ENCODE results near the gene DLG2. TPM values are rescaled to one million over a fixed set of nuclear protein-coding genes. Genes with fewer than 3 reads are reported as not detected.

DLG2 gene
- total and polyA plus RNA-seq, 7 donors: 0.23 to 5.3 (median 3.4) TPM

DNA sequence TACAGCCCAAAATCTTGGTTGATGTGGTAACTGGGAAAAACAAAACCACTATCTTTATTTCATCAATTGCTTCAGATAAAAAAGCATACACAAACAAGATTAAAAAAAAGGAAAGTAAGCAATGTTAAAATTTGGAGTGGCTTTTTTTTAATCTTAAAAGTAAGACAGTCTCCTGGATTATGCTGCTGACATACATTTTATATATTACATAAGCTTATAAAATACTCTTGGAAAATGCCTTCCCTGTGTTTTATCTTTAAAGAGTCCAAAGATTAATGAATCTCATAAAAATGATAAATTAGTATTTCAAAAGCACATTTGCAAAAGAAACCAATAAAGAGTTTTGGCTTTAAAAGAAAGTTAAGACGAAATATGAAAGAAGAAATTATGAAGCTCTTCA is 132.7 kb downstream of the DLG2 start:
- Histone ChIP-seq H3K27me3 (ENCODE audit: insufficient read depth in 3 of 3, low read length in 2 of 3) (no peaks in the 10 kb centered on the region), H3K4me1 (no peaks in the 10 kb centered on the region), H3K27ac (no peak overlapping the region), H3K9me3 (no peaks in the 10 kb centered on the region), H3K4me3 (no peak overlapping the region), H3K36me3 (ENCODE audit: insufficient read depth in 1 of 2, low read depth in 1 of 2) (no peaks in the 10 kb centered on the region)
- 0 to 50% (median 0%) methylated on average over 1 of the region's 1 CpG for WGBS, 3 donors
- TF ChIP-seq, protein P1, sequence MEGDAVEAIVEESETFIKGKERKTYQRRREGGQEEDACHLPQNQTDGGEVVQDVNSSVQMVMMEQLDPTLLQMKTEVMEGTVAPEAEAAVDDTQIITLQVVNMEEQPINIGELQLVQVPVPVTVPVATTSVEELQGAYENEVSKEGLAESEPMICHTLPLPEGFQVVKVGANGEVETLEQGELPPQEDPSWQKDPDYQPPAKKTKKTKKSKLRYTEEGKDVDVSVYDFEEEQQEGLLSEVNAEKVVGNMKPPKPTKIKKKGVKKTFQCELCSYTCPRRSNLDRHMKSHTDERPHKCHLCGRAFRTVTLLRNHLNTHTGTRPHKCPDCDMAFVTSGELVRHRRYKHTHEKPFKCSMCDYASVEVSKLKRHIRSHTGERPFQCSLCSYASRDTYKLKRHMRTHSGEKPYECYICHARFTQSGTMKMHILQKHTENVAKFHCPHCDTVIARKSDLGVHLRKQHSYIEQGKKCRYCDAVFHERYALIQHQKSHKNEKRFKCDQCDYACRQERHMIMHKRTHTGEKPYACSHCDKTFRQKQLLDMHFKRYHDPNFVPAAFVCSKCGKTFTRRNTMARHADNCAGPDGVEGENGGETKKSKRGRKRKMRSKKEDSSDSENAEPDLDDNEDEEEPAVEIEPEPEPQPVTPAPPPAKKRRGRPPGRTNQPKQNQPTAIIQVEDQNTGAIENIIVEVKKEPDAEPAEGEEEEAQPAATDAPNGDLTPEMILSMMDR (IDR thresholded peaks at IDR 0.05): no peak
- no peak for DNase-seq
- intact Hi-C loops (cut with DNase I): no loop called here
- ATAC-seq: no peak

DNA sequence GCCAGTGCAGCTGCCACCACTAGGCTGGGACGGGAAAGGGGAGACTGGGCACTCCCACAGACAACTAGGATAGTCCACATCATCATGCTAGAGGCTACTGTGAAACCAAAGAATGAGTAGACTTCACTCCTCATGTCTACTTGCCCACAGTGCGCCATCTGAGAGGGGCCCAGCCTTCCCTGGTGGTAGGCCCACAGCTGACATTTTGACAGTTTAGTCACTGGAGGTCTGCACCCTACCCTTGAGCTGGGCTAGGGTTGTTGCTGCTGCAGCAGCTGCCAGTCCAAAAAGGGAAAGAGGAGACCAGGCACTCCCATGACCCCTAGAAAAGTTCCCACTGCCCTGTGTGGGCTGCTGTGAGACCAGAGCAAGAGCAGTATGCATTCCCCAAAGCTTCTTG is 141.2 kb downstream of the DLG2 start:
- Histone ChIP-seq H3K27me3 (ENCODE audit: insufficient read depth in 3 of 3, low read length in 2 of 3) (no peaks in the 10 kb centered on the region), H3K36me3 (ENCODE audit: insufficient read depth in 1 of 2, low read depth in 1 of 2) (no peaks in the 10 kb centered on the region), H3K4me3 (no peak overlapping the region), H3K4me1 (no peaks in the 10 kb centered on the region), H3K27ac (no peak overlapping the region), H3K9me3 (peaks cover 17% of the 10 kb centered on the region)
- WGBS, 3 donors: 67 to 90% (median 88%) methylated on average over 2 of the region's 2 CpGs
- no peak for DNase-seq
- no peak for ATAC-seq
- intact Hi-C loops (cut with DNase I): no loop called here
- TF ChIP-seq, protein P1 (IDR thresholded peaks at IDR 0.05): no peak

DNA sequence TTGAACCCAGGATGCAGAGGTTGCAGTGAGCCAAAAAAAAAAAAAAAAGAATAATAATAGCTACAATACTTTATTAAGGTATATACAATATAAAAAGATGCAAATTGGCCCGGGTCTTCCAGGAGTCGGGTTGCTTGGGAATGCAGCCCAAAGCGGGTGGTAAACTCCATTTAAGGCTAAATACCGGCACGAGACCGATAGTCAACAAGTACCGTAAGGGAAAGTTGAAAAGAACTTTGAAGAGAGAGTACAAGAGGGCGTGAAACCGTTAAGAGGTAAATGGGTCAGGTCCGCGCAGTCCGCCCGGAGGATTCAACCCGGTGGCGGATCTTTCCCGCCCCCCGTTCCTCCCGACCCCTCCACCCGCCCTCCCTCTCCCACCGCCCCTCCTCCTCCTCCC is 143.3 kb downstream of the DLG2 start:
- Histone ChIP-seq H3K9me3 (peaks cover 17% of the 10 kb centered on the region), H3K27me3 (ENCODE audit: insufficient read depth in 3 of 3, low read length in 2 of 3) (no peaks in the 10 kb centered on the region), H3K4me3 (no peak overlapping the region), H3K4me1 (no peaks in the 10 kb centered on the region), H3K36me3 (ENCODE audit: insufficient read depth in 1 of 2, low read depth in 1 of 2) (no peaks in the 10 kb centered on the region), H3K27ac (no peak overlapping the region)
- WGBS, 3 donors: 96 to 98% (median 98%) methylated on average over 20 of the region's 20 CpGs
- intact Hi-C loops (cut with DNase I): no loop called here
- TF ChIP-seq, protein P1 (IDR thresholded peaks at IDR 0.05): no peak
- ATAC-seq (no peak), DNase-seq (no peak)

DNA sequence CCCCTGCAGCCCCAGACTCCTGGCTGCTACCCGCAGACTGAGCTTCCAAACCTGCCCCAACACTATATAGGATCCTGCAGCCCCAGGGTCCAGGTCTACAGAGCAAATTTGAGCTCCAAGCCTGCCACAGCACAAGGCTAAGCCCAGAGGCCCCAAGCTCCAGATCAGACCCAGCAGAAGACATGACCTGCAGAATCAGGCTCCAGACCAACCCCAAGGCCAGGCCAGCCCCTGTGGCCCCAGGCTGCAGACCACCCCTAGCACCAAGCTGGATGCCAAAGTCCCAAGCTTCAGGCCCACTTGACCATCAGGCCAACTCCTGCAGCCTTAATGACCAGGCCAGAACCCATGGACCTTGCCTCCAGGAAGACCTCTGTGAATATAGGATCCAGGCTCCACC is 145.3 kb downstream of the DLG2 start:
- WGBS, 3 donors: 97 to 100% (median 100%) methylated on average over 1 of the region's 1 CpG

More for the DNA sequence above, 145.3 kb downstream of the DLG2 start:
- H3K27me3 ChIP-seq (ENCODE audit: insufficient read depth in 3 of 3, low read length in 2 of 3): no peaks in the 10 kb centered on the region
- DNase-seq (no peak), ATAC-seq (peak in 1 of 4 donors; percentile 16)
- TF ChIP-seq, protein P1 (IDR thresholded peaks at IDR 0.05): no peak
- no peaks in the 10 kb centered on the region for H3K4me1 ChIP-seq
- no peak overlapping the region for H3K27ac ChIP-seq
- H3K36me3 ChIP-seq (ENCODE audit: insufficient read depth in 1 of 2, low read depth in 1 of 2): no peaks in the 10 kb centered on the region
- no peak overlapping the region for H3K4me3 ChIP-seq
- intact Hi-C loops (cut with DNase I): no loop called here
- peaks cover 12% of the 10 kb centered on the region for H3K9me3 ChIP-seq
